Lower leg skin (tissue), 3 donors: ENCODE measurements around the gene LRRFIP1.

Source experiments
- CTCF ChIP-seq, 3 donors: fragments of 450-650 bp; IDR thresholded peaks; one replicate each; pipeline ENCODE4 v1.5.1; 2016; ENCODE audit warnings: antibody characterized with exemption in 3 of 3, mild to moderate bottlenecking in 3 of 3, moderate library complexity in 2 of 3
- POLR2A ChIP-seq, 2 donors: fragments of 450-650 bp; IDR thresholded peaks; one replicate each; pipeline ENCODE4 v1.6.1; 2016 to 2017; ENCODE audit warnings: antibody characterized with exemption in 2 of 2, mild to moderate bottlenecking in 1 of 2, moderate library complexity in 1 of 2

- TF ChIP-seq CTCF (IDR thresholded peaks at IDR 0.05) (no peak), POLR2A (IDR thresholded peaks at IDR 0.05) (no peak)
These were observed 130.2 kb downstream of the LRRFIP1 start for GRCh38 chr2:237757616-237758015.
